Measurements from ENCODE around the gene OTULINL. TPM values are rescaled to one million over a fixed set of nuclear protein-coding genes. Genes with fewer than 3 reads are reported as not detected.

Gene OTULINL
- total RNA-seq, 1 experiment from 2014 or later: 12.3 TPM

- TF ChIP-seq ZNF532 (CRISPR knock-in tag; IDR thresholded peaks at IDR 0.05; ENCODE audit: borderline replicate concordance): no peak
- TF ChIP-seq ZNF416 (CRISPR knock-in tag; IDR thresholded peaks at IDR 0.05): no peak
These were observed 2.3 kb upstream of the OTULINL start (continued) for GRCh38 chr5:14579246-14579645.

GRCh38 chr5:14579731-14580397 is 1.7 kb upstream of the OTULINL start:
- TF ChIP-seq TEAD4 (CRISPR knock-in tag; IDR thresholded peaks at IDR 0.05) (no peak), NFYB (CRISPR knock-in tag; conservative IDR thresholded peaks at IDR 0.05; ENCODE audit: low read depth) (no peak), MYBL2 (CRISPR knock-in tag; IDR thresholded peaks at IDR 0.05) (no peak), TCF7 (CRISPR knock-in tag; IDR thresholded peaks at IDR 0.05; ENCODE audit: low read depth) (no peak), USF2 (CRISPR knock-in tag; IDR thresholded peaks at IDR 0.05) (no peak), MAX (CRISPR knock-in tag; IDR thresholded peaks at IDR 0.05) (no peak), ETV6 (CRISPR knock-in tag; IDR thresholded peaks at IDR 0.05) (no peak), USF1 (CRISPR knock-in tag; IDR thresholded peaks at IDR 0.05) (no peak), ZNF423 (CRISPR knock-in tag; IDR thresholded peaks at IDR 0.05) (no peak), ZBTB43 (CRISPR knock-in tag; IDR thresholded peaks at IDR 0.05) (no peak), ZBTB21 (CRISPR knock-in tag; IDR thresholded peaks at IDR 0.05; ENCODE audit: borderline replicate concordance) (no peak), SMAD4 (CRISPR knock-in tag; IDR thresholded peaks at IDR 0.05) (no peak), JUN (CRISPR knock-in tag; IDR thresholded peaks at IDR 0.05) (no peak), PRDM15 (CRISPR knock-in tag; IDR thresholded peaks at IDR 0.05) (no peak), RELA (CRISPR knock-in tag; IDR thresholded peaks at IDR 0.05; ENCODE audit: borderline replicate concordance) (no peak), SP1 (CRISPR knock-in tag; conservative IDR thresholded peaks at IDR 0.05) (no peak), GRHL2 (CRISPR knock-in tag; IDR thresholded peaks at IDR 0.05; ENCODE audit: insufficient replicate concordance, severe bottlenecking) (no peak)
- peaks cover 15% of the 10 kb centered on the region for H3K9me3 Mint-ChIP-seq
- CTCF ChIA-PET: interaction anchor here (1.1 kb wide), 1 partner anchor 75 kb away, joined by 3 read pairs; no protein-coding TSS in a partner anchor
- POLR2A ChIA-PET: no interaction called here
- peaks cover 3% of the 10 kb centered on the region; the same call in 1 of the 2 replicates for H3K36me3 Mint-ChIP-seq
- no peak overlapping the region for H3K4me3 Mint-ChIP-seq
- no peak for DNase-seq (ENCODE audit: low spot score)
- no peak overlapping the region for H3K27ac Mint-ChIP-seq
- peaks cover 11% of the 10 kb centered on the region for H3K4me1 Mint-ChIP-seq
- ATAC-seq: no peak
- H3K27me3 Mint-ChIP-seq (ENCODE audit: low read depth): peaks cover 57% of the 10 kb centered on the region

All from WTC11 (cell line).